22Rv1 (cell line): ENCODE results near the gene ADTRP.

Experiments
- ZFX ChIP-seq: fragments of 450-650 bp; IDR thresholded peaks from 2 replicates; pipeline ENCODE4 v1.6.1; 2017; ENCODE audit warnings: antibody characterized with exemption, borderline replicate concordance
- TF ChIP-seq, protein P1 (sequence below): fragments of 450-650 bp; IDR thresholded peaks from 2 replicates; pipeline ENCODE4 v1.5.1; 2017; ENCODE audit warnings: mild to moderate bottlenecking

DNA sequence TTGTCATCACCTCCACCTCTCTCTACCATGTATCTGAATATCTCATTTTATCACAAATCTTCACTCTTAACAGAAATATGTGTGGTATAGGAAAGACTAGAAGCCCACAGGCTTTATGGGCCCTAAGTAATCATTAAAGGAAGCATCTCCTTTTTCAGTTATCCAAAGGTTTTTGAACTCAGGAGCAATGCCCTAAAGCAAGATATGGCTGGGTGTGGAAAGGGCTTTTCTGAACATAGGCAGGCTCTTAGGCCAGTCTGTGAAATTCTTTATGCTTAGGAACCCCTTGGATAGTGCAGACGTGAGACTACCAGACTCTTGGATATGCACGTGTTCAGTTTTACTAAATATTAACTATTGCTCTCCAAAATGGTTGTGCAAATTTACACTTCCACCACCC is 99.5 kb downstream of the ADTRP start:
- TF ChIP-seq, protein P1, sequence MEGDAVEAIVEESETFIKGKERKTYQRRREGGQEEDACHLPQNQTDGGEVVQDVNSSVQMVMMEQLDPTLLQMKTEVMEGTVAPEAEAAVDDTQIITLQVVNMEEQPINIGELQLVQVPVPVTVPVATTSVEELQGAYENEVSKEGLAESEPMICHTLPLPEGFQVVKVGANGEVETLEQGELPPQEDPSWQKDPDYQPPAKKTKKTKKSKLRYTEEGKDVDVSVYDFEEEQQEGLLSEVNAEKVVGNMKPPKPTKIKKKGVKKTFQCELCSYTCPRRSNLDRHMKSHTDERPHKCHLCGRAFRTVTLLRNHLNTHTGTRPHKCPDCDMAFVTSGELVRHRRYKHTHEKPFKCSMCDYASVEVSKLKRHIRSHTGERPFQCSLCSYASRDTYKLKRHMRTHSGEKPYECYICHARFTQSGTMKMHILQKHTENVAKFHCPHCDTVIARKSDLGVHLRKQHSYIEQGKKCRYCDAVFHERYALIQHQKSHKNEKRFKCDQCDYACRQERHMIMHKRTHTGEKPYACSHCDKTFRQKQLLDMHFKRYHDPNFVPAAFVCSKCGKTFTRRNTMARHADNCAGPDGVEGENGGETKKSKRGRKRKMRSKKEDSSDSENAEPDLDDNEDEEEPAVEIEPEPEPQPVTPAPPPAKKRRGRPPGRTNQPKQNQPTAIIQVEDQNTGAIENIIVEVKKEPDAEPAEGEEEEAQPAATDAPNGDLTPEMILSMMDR, result no peak
- no peak for TF ChIP-seq ZFX
